Gastrocnemius medialis (tissue), 4 donors: ENCODE results near the gene ARMC7.

Experiments
- POLR2A ChIP-seq, 2 donors: fragments of 450-650 bp; IDR thresholded peaks; one replicate each; pipeline ENCODE4 v1.6.1; 2017; ENCODE audit warnings: antibody characterized with exemption in 2 of 2, mild to moderate bottlenecking in 2 of 2, moderate library complexity in 2 of 2
- TF ChIP-seq, protein P1 (sequence below), 5 experiments: fragments of 450-650 bp in 3 of 5; fragments of 200-600 bp in 2 of 5; sonication (generic) in 2 of 5; IDR thresholded peaks in 4 of 5; conservative IDR thresholded peaks in 1 of 5; 1 replicate in 4 of 5; 2 replicates in 1 of 5; pipeline ENCODE4 v1.5.1; 2016 to 2019; ENCODE audit warnings: antibody characterized with exemption in 5 of 5, mild to moderate bottlenecking in 3 of 5, moderate library complexity in 3 of 5

DNA sequence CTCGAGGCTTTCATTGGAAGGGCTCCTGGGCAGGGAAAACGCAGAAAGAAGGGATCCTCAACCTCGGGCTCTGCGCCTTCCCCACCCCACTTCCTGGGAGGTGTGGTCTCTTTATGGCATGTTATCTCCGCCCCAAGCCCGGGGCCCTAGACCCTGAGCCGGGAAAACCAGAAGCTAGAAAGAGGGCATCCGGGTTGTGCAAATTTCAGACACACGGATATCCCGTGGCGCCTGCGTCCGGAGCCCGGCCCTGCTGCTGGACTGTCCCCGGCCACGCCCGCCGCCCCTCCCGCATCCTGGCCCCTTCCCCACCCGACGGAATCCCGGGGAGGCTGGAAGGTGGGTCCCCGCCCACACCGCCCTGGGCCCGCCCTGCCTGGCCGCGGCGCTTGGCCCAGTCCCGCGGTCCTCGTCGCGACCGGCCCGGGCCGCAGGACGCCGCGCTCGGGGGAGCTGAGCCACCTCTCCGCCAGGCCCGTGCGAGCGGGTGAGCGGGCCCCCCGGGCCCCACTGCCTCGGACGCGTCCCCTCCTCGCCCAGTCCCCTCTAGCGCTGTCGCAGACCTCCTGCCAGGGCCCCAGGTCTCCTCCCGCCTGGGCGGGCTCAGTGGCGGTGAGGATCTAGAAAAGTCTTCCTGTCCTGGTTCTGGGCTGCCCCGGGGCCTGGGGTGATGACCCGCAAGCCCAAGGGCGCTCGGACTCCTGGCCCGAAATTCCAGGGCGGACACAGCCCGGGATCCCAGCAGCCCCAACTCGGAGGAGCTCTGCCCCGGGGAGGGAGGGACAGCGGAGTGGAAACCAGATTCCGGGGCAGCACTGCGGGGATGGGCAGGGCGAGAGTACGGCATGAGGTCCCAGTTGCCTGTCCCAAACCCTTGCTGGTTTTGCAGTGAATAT is 22.0 kb upstream of the ARMC7 start, which contains the start of gene SLC16A5:
- TF ChIP-seq, protein P1, sequence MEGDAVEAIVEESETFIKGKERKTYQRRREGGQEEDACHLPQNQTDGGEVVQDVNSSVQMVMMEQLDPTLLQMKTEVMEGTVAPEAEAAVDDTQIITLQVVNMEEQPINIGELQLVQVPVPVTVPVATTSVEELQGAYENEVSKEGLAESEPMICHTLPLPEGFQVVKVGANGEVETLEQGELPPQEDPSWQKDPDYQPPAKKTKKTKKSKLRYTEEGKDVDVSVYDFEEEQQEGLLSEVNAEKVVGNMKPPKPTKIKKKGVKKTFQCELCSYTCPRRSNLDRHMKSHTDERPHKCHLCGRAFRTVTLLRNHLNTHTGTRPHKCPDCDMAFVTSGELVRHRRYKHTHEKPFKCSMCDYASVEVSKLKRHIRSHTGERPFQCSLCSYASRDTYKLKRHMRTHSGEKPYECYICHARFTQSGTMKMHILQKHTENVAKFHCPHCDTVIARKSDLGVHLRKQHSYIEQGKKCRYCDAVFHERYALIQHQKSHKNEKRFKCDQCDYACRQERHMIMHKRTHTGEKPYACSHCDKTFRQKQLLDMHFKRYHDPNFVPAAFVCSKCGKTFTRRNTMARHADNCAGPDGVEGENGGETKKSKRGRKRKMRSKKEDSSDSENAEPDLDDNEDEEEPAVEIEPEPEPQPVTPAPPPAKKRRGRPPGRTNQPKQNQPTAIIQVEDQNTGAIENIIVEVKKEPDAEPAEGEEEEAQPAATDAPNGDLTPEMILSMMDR (IDR thresholded peaks at IDR 0.05 in 4 of 5, conservative IDR thresholded peaks at IDR 0.05 in 1 of 5): peak in 1 of 5 experiments; percentile 4
- peak; percentile 45 to 46 for TF ChIP-seq POLR2A (IDR thresholded peaks at IDR 0.05)
